ENCODE data around the gene ZNF276. TPM values are rescaled to one million over a fixed set of nuclear protein-coding genes. Genes with fewer than 3 reads are reported as not detected.
A peak's percentile ranks its signal among the peaks of the same experiment; 100 is the strongest.

ZNF276 gene
- total RNA-seq, 1 donor from 2014 or later: 10.6 TPM

- DNase-seq (ENCODE audit: missing footprints): no peak
- intact Hi-C loops (cut with DNase I): no loop called here
- ATAC-seq: no peak
Measured at GRCh38 chr16:89709716-89710432, 11.5 kb upstream of the ZNF276 start.

GRCh38 chr16:89710709-89711564 lies 10.4 kb upstream of the ZNF276 start:
- DNase-seq (ENCODE audit: missing footprints) (no peak), ATAC-seq (no peak)
- intact Hi-C loops (cut with DNase I): no loop called here

GRCh38 chr16:89711601-89712273 lies 9.6 kb upstream of the ZNF276 start:
- ATAC-seq: peak; percentile 30
- DNase-seq (ENCODE audit: missing footprints): no peak
- intact Hi-C loops (cut with DNase I): no loop called here

GRCh38 chr16:89712274-89712781 lies 9.0 kb upstream of the ZNF276 start:
- no peak for ATAC-seq
- intact Hi-C loops (cut with DNase I): no loop called here
- no peak for DNase-seq (ENCODE audit: missing footprints)

- no peak for DNase-seq (ENCODE audit: missing footprints)
- no peak for ATAC-seq
- intact Hi-C loops (cut with DNase I): no loop called here
Measured at GRCh38 chr16:89716493-89716892, 4.8 kb upstream of the ZNF276 start.

GRCh38 chr16:89716916-89717687 lies 4.2 kb upstream of the ZNF276 start:
- intact Hi-C loops (cut with DNase I): no loop called here
- DNase-seq (ENCODE audit: missing footprints): no peak
- ATAC-seq: no peak

GRCh38 chr16:89717688-89718505 lies 3.4 kb upstream of the ZNF276 start:
- no peak for ATAC-seq
- intact Hi-C loops (cut with DNase I): no loop called here
- no peak for DNase-seq (ENCODE audit: missing footprints)

GRCh38 chr16:89720551-89720812 lies 855 bp upstream of the ZNF276 start:
- intact Hi-C loops (cut with DNase I): no loop called here
- ATAC-seq (peak; percentile 30), DNase-seq (ENCODE audit: missing footprints) (no peak)

GRCh38 chr16:89721546-89722391 lies 432 bp downstream of the ZNF276 start:
- DNase-seq (ENCODE audit: missing footprints): peak; percentile 91
- intact Hi-C loops (cut with DNase I): no loop called here
- ATAC-seq: peak; percentile 23

- intact Hi-C loops (cut with DNase I): no loop called here
- ATAC-seq (peak; percentile 41), DNase-seq (ENCODE audit: missing footprints) (peak; percentile 91)
Measured at GRCh38 chr16:89722392-89723278, 1.3 kb downstream of the ZNF276 start.

GRCh38 chr16:89723279-89724250 lies 2.2 kb downstream of the ZNF276 start:
- no peak for DNase-seq (ENCODE audit: missing footprints)
- ATAC-seq: no peak
- intact Hi-C loops (cut with DNase I): no loop called here

- ATAC-seq: no peak
- no peak for DNase-seq (ENCODE audit: missing footprints)
- intact Hi-C loops (cut with DNase I): no loop called here
Measured at GRCh38 chr16:89727406-89728120, 6.2 kb downstream of the ZNF276 start.

GRCh38 chr16:89729293-89729692 lies 8.0 kb downstream of the ZNF276 start:
- DNase-seq (ENCODE audit: missing footprints): no peak
- intact Hi-C loops (cut with DNase I): no loop called here

GRCh38 chr16:89729863-89730593 lies 8.7 kb downstream of the ZNF276 start:
- peak; percentile 45 for DNase-seq (ENCODE audit: missing footprints)
- no peak for ATAC-seq
- intact Hi-C loops (cut with DNase I): no loop called here

More at GRCh38 chr16:89729293-89729692, 8.0 kb downstream of the ZNF276 start:
- ATAC-seq: no peak
